Mucosa of rectum (tissue), 2 donors: ENCODE measurements around the gene CFB.
"Not testable (repeated sequence)": the region's sequence is repeated elsewhere in the genome, so short reads cannot be mapped to it uniquely, and the experiment has no call there.

Experiments used
- H3K27ac ChIP-seq, 2 donors: one replicate each; pipeline ENCODE4 v1.7.0; 2013; ENCODE audit warnings: inconsistent platforms in 2 of 2, low read depth in 2 of 2, low read length in 2 of 2
- H3K27me3 ChIP-seq, 2 donors: one replicate each; pipeline ENCODE4 v1.7.0; 2013; ENCODE audit warnings: low read length in 2 of 2; ENCODE audit not compliant: control insufficient read depth in 2 of 2, insufficient read depth in 2 of 2
- H3K36me3 ChIP-seq, 2 donors: one replicate each; pipeline ENCODE4 v1.7.0; 2013; ENCODE audit warnings: low read length in 2 of 2; ENCODE audit not compliant: control insufficient read depth in 2 of 2, insufficient read depth in 2 of 2
- H3K4me1 ChIP-seq, 2 donors: one replicate each; pipeline ENCODE4 v1.7.0; 2013; ENCODE audit warnings: low read length in 2 of 2, mild to moderate bottlenecking in 1 of 2; ENCODE audit not compliant: control insufficient read depth in 2 of 2, insufficient read depth in 2 of 2
- H3K4me3 ChIP-seq, 2 donors: one replicate each; pipeline ENCODE4 v1.7.0; 2013; ENCODE audit warnings: low read length in 2 of 2
- H3K9ac ChIP-seq, 2 donors: one replicate each; pipeline ENCODE4 v1.7.0; 2013; ENCODE audit warnings: low read length in 2 of 2, low read depth in 1 of 2, mild to moderate bottlenecking in 1 of 2
- H3K9me3 ChIP-seq, 2 donors: one replicate each; pipeline ENCODE4 v1.7.0; 2013; ENCODE audit warnings: low read length in 2 of 2; ENCODE audit not compliant: control insufficient read depth in 2 of 2
- donor health status: healthy.
- donor health status: Normal muscosa, but diverticular disease.

CFB gene

GRCh38 chr6:31928672-31928939 lies 17.3 kb upstream of the CFB start:
- Histone ChIP-seq H3K27me3 (no peaks in the 10 kb centered on the region), H3K9me3 (no peaks in the 10 kb centered on the region), H3K4me1 (no peaks in the 10 kb centered on the region), H3K27ac (no peak overlapping the region), H3K9ac (no peak overlapping the region), H3K4me3 (peak overlapping the region in 1 of 2 donors; percentile 63), H3K36me3 (no peaks in the 10 kb centered on the region)

- H3K9me3 ChIP-seq, result no peaks in the 10 kb centered on the region
- H3K36me3 ChIP-seq, result no peaks in the 10 kb centered on the region
- H3K4me3 ChIP-seq, result no peak overlapping the region
- H3K9ac ChIP-seq, result no peak overlapping the region
- H3K27ac ChIP-seq, result no peak overlapping the region
- no peaks in the 10 kb centered on the region for H3K27me3 ChIP-seq
- no peaks in the 10 kb centered on the region for H3K4me1 ChIP-seq
Measured at GRCh38 chr6:31930962-31931361, 14.9 kb upstream of the CFB start.

GRCh38 chr6:31932137-31932536 lies 13.8 kb upstream of the CFB start:
- H3K9me3 ChIP-seq, H3K27me3 ChIP-seq, H3K9ac ChIP-seq, H3K27ac ChIP-seq, H3K4me3 ChIP-seq, H3K36me3 ChIP-seq, H3K4me1 ChIP-seq: not testable (repeated sequence)

- Histone ChIP-seq H3K4me1 (no peaks in the 10 kb centered on the region), H3K27me3 (no peaks in the 10 kb centered on the region), H3K36me3 (no peaks in the 10 kb centered on the region), H3K9me3 (no peaks in the 10 kb centered on the region), H3K9ac (no peak overlapping the region), H3K27ac (no peak overlapping the region), H3K4me3 (no peak overlapping the region)
Measured at GRCh38 chr6:31933537-31933936, 12.4 kb upstream of the CFB start.

GRCh38 chr6:31935021-31935420 lies 10.9 kb upstream of the CFB start:
- Histone ChIP-seq H3K9ac (no peak overlapping the region), H3K4me1 (no peaks in the 10 kb centered on the region), H3K36me3 (no peaks in the 10 kb centered on the region), H3K27me3 (no peaks in the 10 kb centered on the region), H3K9me3 (no peaks in the 10 kb centered on the region), H3K27ac (no peak overlapping the region), H3K4me3 (no peak overlapping the region)

- no peak overlapping the region for H3K4me3 ChIP-seq
- no peak overlapping the region for H3K9ac ChIP-seq
- no peaks in the 10 kb centered on the region for H3K27me3 ChIP-seq
- H3K4me1 ChIP-seq, result no peaks in the 10 kb centered on the region
- H3K27ac ChIP-seq, result no peak overlapping the region
- no peaks in the 10 kb centered on the region for H3K36me3 ChIP-seq
- no peaks in the 10 kb centered on the region for H3K9me3 ChIP-seq
Measured at GRCh38 chr6:31935823-31936222, 10.1 kb upstream of the CFB start.

- Histone ChIP-seq H3K27me3 (no peaks in the 10 kb centered on the region), H3K9ac (no peak overlapping the region), H3K9me3 (no peaks in the 10 kb centered on the region), H3K36me3 (no peaks in the 10 kb centered on the region), H3K27ac (no peak overlapping the region), H3K4me3 (no peak overlapping the region), H3K4me1 (peaks cover 4 to 6% of the 10 kb centered on the region in 2 donors)
Measured at GRCh38 chr6:31940256-31940664, 5.6 kb upstream of the CFB start.

GRCh38 chr6:31943742-31944141 lies 2.2 kb upstream of the CFB start:
- Histone ChIP-seq H3K27me3 (no peaks in the 10 kb centered on the region), H3K9me3 (no peaks in the 10 kb centered on the region), H3K36me3 (no peaks in the 10 kb centered on the region), H3K27ac (no peak overlapping the region), H3K9ac (no peak overlapping the region), H3K4me3 (no peak overlapping the region), H3K4me1 (peaks cover 12 to 17% of the 10 kb centered on the region in 2 donors)

- Histone ChIP-seq H3K4me1 (peaks cover 12 to 17% of the 10 kb centered on the region in 2 donors), H3K27ac (peak overlapping the region; percentile 83 to 84), H3K4me3 (peak overlapping the region; percentile 41 to 53), H3K36me3 (no peaks in the 10 kb centered on the region), H3K9ac (peak overlapping the region; percentile 19 to 72), H3K27me3 (no peaks in the 10 kb centered on the region), H3K9me3 (no peaks in the 10 kb centered on the region)
Measured at GRCh38 chr6:31945154-31945506, 765 bp upstream of the CFB start.

GRCh38 chr6:31946370-31946885 lies 533 bp downstream of the CFB start:
- Histone ChIP-seq H3K4me1 (peaks cover 12 to 17% of the 10 kb centered on the region in 2 donors), H3K9ac (peak overlapping the region; percentile 63 to 72), H3K27me3 (no peaks in the 10 kb centered on the region), H3K9me3 (no peaks in the 10 kb centered on the region), H3K27ac (peak overlapping the region; percentile 84 to 85), H3K36me3 (peaks cover 6% of the 10 kb centered on the region in 2 donors), H3K4me3 (peak overlapping the region in 1 of 2 donors; percentile 41)

GRCh38 chr6:31947070-31947675 lies 1.3 kb downstream of the CFB start:
- H3K27me3 ChIP-seq, result no peaks in the 10 kb centered on the region
- peaks cover 12 to 14% of the 10 kb centered on the region in 2 donors for H3K36me3 ChIP-seq
- peaks cover 12 to 17% of the 10 kb centered on the region in 2 donors for H3K4me1 ChIP-seq
- H3K4me3 ChIP-seq, result no peak overlapping the region
- H3K9ac ChIP-seq, result no peak overlapping the region
- no peaks in the 10 kb centered on the region for H3K9me3 ChIP-seq
- no peak overlapping the region for H3K27ac ChIP-seq
